HCT116 (cell line): ENCODE results near the gene CKAP2L. TPM values are rescaled to one million over a fixed set of nuclear protein-coding genes. Genes with fewer than 3 reads are reported as not detected.

ENCODE experiments used
- ATAC-seq: fragments of 200-7000 bp; cut with Tn5 transposase; 2 replicates; pipeline ENCODE4 v1.9.1; 2020; ENCODE audit warnings: mild to moderate bottlenecking, moderate library complexity
- BruUV-seq: library from RNA; stranded (reverse); fragments of 400-500 nt; replicated peaks from 2 replicates; lab custom pipeline; 2021; lab: Mats Ljungman, UMichigan
- CTCF ChIA-PET: fragments of 300-600 bp; sonication (Branson Sonifier 250); formaldehyde crosslinking; loops from one replicate; lab custom pipeline; 2021; ENCODE audit warnings: antibody characterized with exemption; lab: Charles Lee
- POLR2A ChIA-PET: fragments of 300-600, 350-600 bp; sonication (Branson Sonifier 250); formaldehyde crosslinking; loops from one replicate; lab custom pipeline; 2021; ENCODE audit warnings: antibody characterized with exemption; lab: Charles Lee
- RAD21 ChIA-PET, 2 experiments: fragments of 300-600 bp; sonication (Branson Sonifier 250); formaldehyde crosslinking; loops; one replicate each; lab custom pipeline; 2023; ENCODE audit warnings: low total read pairs in 2 of 2; ENCODE audit not compliant: uncharacterized antibody in 2 of 2, unreplicated experiment in 2 of 2, low non-redundant PET in 1 of 2; lab: Charles Lee
- DNase-seq: peaks from one replicate; pipeline ENCODE4 v3.0.0-alpha.2; 2010; ENCODE audit warnings: low read depth, low spot score
- H2AFZ ChIP-seq: fragments of 200-600 bp; shearing (Covaris generic), sonication (generic); 2 replicates; pipeline ENCODE4 v1.6.1; 2017; ENCODE audit warnings: low read depth, mixed run types, mixed read lengths, antibody characterized with exemption, low read length; ENCODE audit not compliant: poor library complexity, severe bottlenecking
- H3K27ac ChIP-seq: 2 replicates; pipeline ENCODE4 v1.5.1; 2012; ENCODE audit warnings: low read depth, low read length
- H3K27me3 ChIP-seq: fragments of 200-600 bp; sonication (generic); 2 replicates; pipeline ENCODE4 v1.6.1; 2016; ENCODE audit warnings: mixed run types, low read length, mixed read lengths; ENCODE audit not compliant: insufficient read depth
- H3K36me3 ChIP-seq, 2 experiments: fragments of 200-500 bp in 1 of 2; fragments of 200-600 bp in 1 of 2; sonication (Bioruptor generic) in 1 of 2; sonication (generic) in 1 of 2; 2 replicates each; pipeline versions ENCODE4 v1.5.1 to v1.6.1; 2014 to 2016; ENCODE audit warnings: low read length in 2 of 2, inconsistent platforms in 1 of 2, mixed read lengths in 1 of 2, mixed run types in 1 of 2; ENCODE audit not compliant: insufficient read depth in 2 of 2, control insufficient read depth in 1 of 2
- H3K4me1 ChIP-seq, 2 experiments: fragments of 200-600 bp in 1 of 2; sonication (generic) in 1 of 2; 2 replicates each; pipeline versions ENCODE4 v1.5.1 to v1.6.1; 2012 to 2017; ENCODE audit warnings: low read length in 2 of 2, inconsistent platforms in 1 of 2, mild to moderate bottlenecking in 1 of 2, mixed read lengths in 1 of 2, mixed run types in 1 of 2, moderate library complexity in 1 of 2; ENCODE audit not compliant: insufficient read depth in 2 of 2, control insufficient read depth in 1 of 2
- H3K4me2 ChIP-seq: fragments of 200-600 bp; sonication (generic); 2 replicates; pipeline ENCODE4 v1.6.1; 2017; ENCODE audit warnings: mixed run types, low read length, mixed read lengths
- H3K4me3 ChIP-seq, 2 experiments: fragments of 200-600 bp in 1 of 2; sonication (generic) in 1 of 2; replicated peaks in 1 of 2; 2 replicates each; pipeline ENCODE4 v1.5.1; 2011 to 2016; ENCODE audit warnings: low read length in 2 of 2, control low read depth in 1 of 2, low read depth in 1 of 2, mild to moderate bottlenecking in 1 of 2, mixed read lengths in 1 of 2, mixed run types in 1 of 2
- H3K79me2 ChIP-seq: fragments of 200-600 bp; sonication (generic); 2 replicates; pipeline ENCODE4 v1.6.1; 2017; ENCODE audit warnings: mild to moderate bottlenecking, mixed run types, low read length, moderate library complexity, mixed read lengths; ENCODE audit not compliant: insufficient read depth
- H3K9ac ChIP-seq: fragments of 200-600 bp; sonication (generic); 2 replicates; pipeline ENCODE4 v1.6.1; 2016; ENCODE audit warnings: low read length, mixed read lengths
- H3K9me2 ChIP-seq: fragments of 200-600 bp; sonication (generic), shearing (Covaris generic); 2 replicates; pipeline ENCODE4 v1.6.1; 2017; ENCODE audit warnings: mixed run types, mild to moderate bottlenecking, moderate library complexity; ENCODE audit not compliant: insufficient read depth
- H3K9me3 ChIP-seq, 2 experiments: fragments of 200-500 bp in 1 of 2; fragments of 200-600 bp in 1 of 2; sonication (Bioruptor generic) in 1 of 2; sonication (generic) in 1 of 2; 2 replicates each; pipeline ENCODE4 v1.6.1; 2014 to 2017; ENCODE audit warnings: low read length in 2 of 2, mixed read lengths in 2 of 2, inconsistent platforms in 1 of 2, low read depth in 1 of 2, mild to moderate bottlenecking in 1 of 2, mixed run types in 1 of 2, moderate library complexity in 1 of 2; ENCODE audit not compliant: control insufficient read depth in 1 of 2, insufficient read depth in 1 of 2
- H4K20me1 ChIP-seq: fragments of 200-600 bp; sonication (generic), shearing (Covaris generic); 2 replicates; pipeline ENCODE4 v1.6.1; 2017; ENCODE audit warnings: mixed run types, mild to moderate bottlenecking, moderate library complexity; ENCODE audit not compliant: insufficient read depth
- CBX3 ChIP-seq: IDR thresholded peaks from 2 replicates; pipeline ENCODE4 v1.6.1; 2012; ENCODE audit warnings: low read depth
- CEBPB ChIP-seq: IDR thresholded peaks from 2 replicates; pipeline ENCODE4 v1.6.1; 2012; ENCODE audit warnings: low read depth
- ELF1 ChIP-seq: IDR thresholded peaks from 2 replicates; pipeline ENCODE4 v1.6.1; 2012; ENCODE audit warnings: low read depth, borderline replicate concordance
- EZH2 ChIP-seq: fragments of 200-600 bp; sonication (generic); IDR thresholded peaks from 2 replicates; pipeline ENCODE4 v1.6.1; 2017; ENCODE audit warnings: antibody characterized with exemption, mixed run types
- EZH2phosphoT487 ChIP-seq: fragments of 200-600 bp; IDR thresholded peaks from 2 replicates; pipeline ENCODE4 v1.6.1; 2018; ENCODE audit warnings: antibody characterized with exemption, borderline replicate concordance
- FOSL1 ChIP-seq: IDR thresholded peaks from 2 replicates; pipeline ENCODE4 v1.6.1; 2012; ENCODE audit warnings: low read depth
- POLR2A ChIP-seq: IDR thresholded peaks from 2 replicates; pipeline ENCODE4 v1.7.0; 2011; ENCODE audit warnings: borderline replicate concordance; ENCODE audit not compliant: insufficient read depth, insufficient read length; ENCODE audit errors: extremely low read depth
- RAD21 ChIP-seq: IDR thresholded peaks from 2 replicates; pipeline ENCODE4 v1.6.1; 2012; ENCODE audit warnings: low read depth, mild to moderate bottlenecking
- SIN3A ChIP-seq: IDR thresholded peaks from 2 replicates; pipeline ENCODE4 v1.6.1; 2012; ENCODE audit warnings: low read depth
- ZFX ChIP-seq: fragments of 450-650 bp; IDR thresholded peaks from 2 replicates; pipeline ENCODE4 v1.6.1; 2017
- ZNF274 ChIP-seq: fragments of 200-500 bp; sonication (Bioruptor generic); IDR thresholded peaks from 2 replicates; pipeline ENCODE4 v1.6.1; 2014; ENCODE audit warnings: mild to moderate bottlenecking, low read depth, low read length, inconsistent platforms
- intact Hi-C: fragments of 100-400 bp; cut with micrococcal nuclease; formaldehyde crosslinking; loops from 2 replicates; pipeline ENCODE4 v1.10.0; 2022
- total RNA-seq: library from RNA; stranded (reverse); gene quantifications from one replicate; pipeline ENCODE4 v1.2.1, GENCODE V29; 2021; ENCODE audit not compliant: unreplicated experiment
- TF ChIP-seq, protein P1 (sequence below): IDR thresholded peaks from 2 replicates; pipeline ENCODE4 v1.6.1; 2012
- TF ChIP-seq, protein P2 (sequence below): IDR thresholded peaks from 2 replicates; pipeline ENCODE4 v1.6.1; 2012
- TF ChIP-seq, protein P3 (sequence below), 3 experiments: fragments of 200-600 bp in 1 of 3; sonication (generic) in 1 of 3; IDR thresholded peaks in 2 of 3; conservative IDR thresholded peaks in 1 of 3; 2 replicates each; pipeline ENCODE4 v1.5.1; 2012 to 2017; ENCODE audit warnings: low read depth in 2 of 3, low read length in 2 of 3, antibody characterized with exemption in 1 of 3, borderline replicate concordance in 1 of 3, control low read depth in 1 of 3, mild to moderate bottlenecking in 1 of 3, mixed read lengths in 1 of 3, mixed run types in 1 of 3, moderate library complexity in 1 of 3; ENCODE audit not compliant: insufficient read depth in 1 of 3

The CKAP2L gene
- total RNA-seq, 1 experiment from 2014 or later = 27.5 TPM

DNA sequence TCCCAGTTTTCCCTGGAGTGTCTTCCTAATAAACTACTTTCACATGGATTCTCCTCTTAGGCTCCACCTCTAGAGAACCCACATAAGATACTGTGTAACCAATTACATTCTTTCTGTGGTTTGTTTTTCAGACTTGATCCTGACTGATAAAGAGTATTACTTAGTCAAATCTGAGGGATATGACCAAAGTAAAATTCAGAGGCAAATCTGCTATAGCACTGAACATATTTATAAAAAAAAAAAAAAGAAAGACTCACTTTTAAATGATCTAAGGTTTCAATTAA lies 13.9 kb downstream of the CKAP2L start (continued):
- no peak for TF ChIP-seq ZNF274
- TF ChIP-seq, protein P1, sequence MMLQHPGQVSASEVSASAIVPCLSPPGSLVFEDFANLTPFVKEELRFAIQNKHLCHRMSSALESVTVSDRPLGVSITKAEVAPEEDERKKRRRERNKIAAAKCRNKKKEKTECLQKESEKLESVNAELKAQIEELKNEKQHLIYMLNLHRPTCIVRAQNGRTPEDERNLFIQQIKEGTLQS = no peak
- no peak for TF ChIP-seq CEBPB
- TF ChIP-seq, protein P2, sequence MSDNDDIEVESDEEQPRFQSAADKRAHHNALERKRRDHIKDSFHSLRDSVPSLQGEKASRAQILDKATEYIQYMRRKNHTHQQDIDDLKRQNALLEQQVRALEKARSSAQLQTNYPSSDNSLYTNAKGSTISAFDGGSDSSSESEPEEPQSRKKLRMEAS = no peak
- no peak for TF ChIP-seq SIN3A
- no peak for TF ChIP-seq EZH2phosphoT487
- TF ChIP-seq POLR2A = no peak
- TF ChIP-seq ELF1 = no peak

DNA sequence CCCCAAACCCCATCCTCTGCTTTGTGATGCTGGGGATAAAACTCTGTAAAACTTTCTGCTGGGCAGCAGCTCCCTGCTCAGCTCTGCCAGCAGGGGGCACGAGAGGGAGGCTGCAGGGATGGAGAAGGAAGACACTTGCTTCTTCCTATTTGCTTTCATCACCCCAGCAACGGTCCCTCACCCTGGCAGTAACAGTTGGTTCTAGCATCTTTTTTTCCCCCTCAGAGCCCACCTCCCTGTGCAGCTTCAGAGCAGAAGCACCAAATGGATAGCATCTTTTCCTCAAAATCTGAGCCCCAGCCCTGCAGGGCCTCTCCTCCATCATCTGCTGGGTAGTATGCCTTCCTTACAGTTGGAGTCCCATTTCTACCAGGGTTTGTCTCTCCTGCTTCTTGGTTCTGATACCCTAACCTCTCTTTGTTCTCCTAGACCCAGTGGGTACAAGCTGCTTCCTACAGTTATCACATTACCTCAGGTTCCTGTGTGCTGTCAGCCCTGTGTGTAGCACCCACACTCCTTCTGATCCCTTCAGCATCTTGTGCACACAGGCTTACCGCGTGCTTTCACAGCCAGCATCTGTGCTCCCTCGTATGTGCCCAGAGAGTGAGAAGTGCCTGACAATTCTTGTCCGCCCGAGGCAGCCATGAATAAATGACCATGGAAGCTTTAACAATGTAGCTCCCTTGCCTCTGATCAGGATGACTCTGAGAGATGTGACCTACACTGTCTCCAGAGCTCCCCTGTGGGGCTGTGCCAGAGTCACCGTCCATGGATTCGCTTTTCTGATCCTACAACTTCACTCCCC lies 14.5 kb downstream of the CKAP2L start:
- no peak for TF ChIP-seq FOSL1
- TF ChIP-seq POLR2A = no peak
- TF ChIP-seq SIN3A = no peak
- no peak for TF ChIP-seq CEBPB
- TF ChIP-seq, protein P1 = no peak
- peak; percentile 81 for TF ChIP-seq RAD21
- TF ChIP-seq, protein P3, sequence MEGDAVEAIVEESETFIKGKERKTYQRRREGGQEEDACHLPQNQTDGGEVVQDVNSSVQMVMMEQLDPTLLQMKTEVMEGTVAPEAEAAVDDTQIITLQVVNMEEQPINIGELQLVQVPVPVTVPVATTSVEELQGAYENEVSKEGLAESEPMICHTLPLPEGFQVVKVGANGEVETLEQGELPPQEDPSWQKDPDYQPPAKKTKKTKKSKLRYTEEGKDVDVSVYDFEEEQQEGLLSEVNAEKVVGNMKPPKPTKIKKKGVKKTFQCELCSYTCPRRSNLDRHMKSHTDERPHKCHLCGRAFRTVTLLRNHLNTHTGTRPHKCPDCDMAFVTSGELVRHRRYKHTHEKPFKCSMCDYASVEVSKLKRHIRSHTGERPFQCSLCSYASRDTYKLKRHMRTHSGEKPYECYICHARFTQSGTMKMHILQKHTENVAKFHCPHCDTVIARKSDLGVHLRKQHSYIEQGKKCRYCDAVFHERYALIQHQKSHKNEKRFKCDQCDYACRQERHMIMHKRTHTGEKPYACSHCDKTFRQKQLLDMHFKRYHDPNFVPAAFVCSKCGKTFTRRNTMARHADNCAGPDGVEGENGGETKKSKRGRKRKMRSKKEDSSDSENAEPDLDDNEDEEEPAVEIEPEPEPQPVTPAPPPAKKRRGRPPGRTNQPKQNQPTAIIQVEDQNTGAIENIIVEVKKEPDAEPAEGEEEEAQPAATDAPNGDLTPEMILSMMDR (IDR thresholded peaks at IDR 0.05 in 2 of 3, conservative IDR thresholded peaks at IDR 0.05 in 1 of 3; ENCODE audit: borderline replicate concordance in 1 of 3, insufficient read depth in 1 of 3, low read depth in 2 of 3, low read length in 2 of 3) = peak; percentile 83 to 96 (median 92)
- no peak for TF ChIP-seq ZFX
- TF ChIP-seq EZH2 = no peak
- 0 out of 2 replicates have a peak, but pooled peaks have one; percentile 16 for TF ChIP-seq CBX3
- Histone ChIP-seq H3K79me2 (peaks cover 33% of the 10 kb centered on the region), H3K9me2 (no peaks in the 10 kb centered on the region), H3K27me3 (no peaks in the 10 kb centered on the region), H3K9ac (no peak overlapping the region), H3K4me3 (no peak overlapping the region), H3K4me1 (no peaks in the 10 kb centered on the region), H4K20me1 (no peaks in the 10 kb centered on the region), H3K36me3 (peaks cover 24 to 26% of the 10 kb centered on the region in 2 experiments), H2AFZ (no peak overlapping the region), H3K9me3 (no peaks in the 10 kb centered on the region), H3K27ac (no peak overlapping the region), H3K4me2 (no peak overlapping the region)
- ChIA-PET RAD21 (interaction anchor here (1.1 to 2.5 kb wide), 4 partner anchors 131 to 209 kb away, joined by 4 to 11 read pairs (median 7); no protein-coding TSS in a partner anchor), POLR2A (interaction anchor here (1.8 kb wide), 1 partner anchor 192 kb away, joined by 6 read pairs; no protein-coding TSS in a partner anchor), CTCF (interaction anchor here (0.9 to 5.8 kb wide), 8 partner anchors 10 to 209 kb away, joined by 3 to 86 read pairs (median 6); no protein-coding TSS in a partner anchor)
- BruUV-seq = no TSS peak
- peak; percentile 94 for ATAC-seq
- intact Hi-C loops = loop anchor here (1.0 to 2.0 kb wide), 3 partner anchors 135 to 209 kb away; no protein-coding TSS in a partner anchor
- DNase-seq = no peak
